OCI-LY3 (cell line): ENCODE data around the gene TRPT1.

ENCODE experiments used
- H2AFZ ChIP-seq: fragments of 200-600, 300-600 bp; shearing (Covaris generic); 2 replicates; pipeline ENCODE4 v1.6.0; 2014; ENCODE audit warnings: antibody characterized with exemption, low read depth, low read length
- H3K27ac ChIP-seq: fragments of 200-600, 300-600 bp; sonication (generic); 2 replicates; pipeline ENCODE4 v1.5.1; 2014; ENCODE audit warnings: mild to moderate bottlenecking, low read length, moderate library complexity, mixed read lengths
- H3K27me3 ChIP-seq: fragments of 200-600, 300-600 bp; sonication (generic); 2 replicates; pipeline ENCODE4 v1.6.1; 2014; ENCODE audit warnings: low read depth, low read length, mixed read lengths
- H3K36me3 ChIP-seq: fragments of 200-600, 300-600 bp; sonication (generic); replicated peaks from 2 replicates; pipeline ENCODE3; 2014; ENCODE audit warnings: low read depth, low read length, mixed read lengths
- H3K4me1 ChIP-seq: fragments of 300-600, 200-600 bp; sonication (generic); 2 replicates; pipeline ENCODE4 v1.6.1; 2014; ENCODE audit warnings: low read length, mixed read lengths
- H3K4me2 ChIP-seq: fragments of 200-600, 300-600 bp; sonication (generic); 2 replicates; pipeline ENCODE4 v1.6.1; 2014; ENCODE audit warnings: low read length, mixed read lengths
- H3K4me3 ChIP-seq: fragments of 300-600, 200-600 bp; sonication (generic); 2 replicates; pipeline ENCODE4 v1.5.1; 2014; ENCODE audit warnings: antibody characterized with exemption, mild to moderate bottlenecking, low read length, moderate library complexity
- H3K79me2 ChIP-seq: fragments of 300-600, 200-600 bp; shearing (Covaris generic); 2 replicates; pipeline ENCODE4 v1.6.1; 2014; ENCODE audit warnings: mild to moderate bottlenecking, low read length, mixed read lengths
- H3K9ac ChIP-seq: fragments of 300-600, 200-600 bp; shearing (Covaris generic); 2 replicates; pipeline ENCODE4 v1.6.0; 2014; ENCODE audit warnings: mild to moderate bottlenecking, low read length, moderate library complexity
- H3K9me3 ChIP-seq: fragments of 200-600, 300-600 bp; shearing (Covaris generic); 2 replicates; pipeline ENCODE4 v1.6.1; 2014; ENCODE audit warnings: low read length, mixed read lengths; ENCODE audit not compliant: insufficient read depth
- H4K20me1 ChIP-seq: fragments of 200-600, 300-600 bp; sonication (generic); 2 replicates; pipeline ENCODE4 v1.6.1; 2016; ENCODE audit warnings: low read length, mixed read lengths; ENCODE audit not compliant: insufficient read depth
- CTCF ChIP-seq: fragments of 200-600, 300-600 bp; sonication (generic); IDR thresholded peaks from 2 replicates; pipeline ENCODE4 v1.5.1; 2014; ENCODE audit warnings: antibody characterized with exemption, low read length, low read depth
- EZH2phosphoT487 ChIP-seq: fragments of 200-600 bp; shearing (Covaris generic); IDR thresholded peaks from 2 replicates; pipeline ENCODE4 v1.6.1; 2018; ENCODE audit warnings: antibody characterized with exemption, mixed run types, low read depth

Gene TRPT1

GRCh38 chr11:64225608-64226506, at the start of gene TRPT1, which contains the start of gene NUDT22:
Gene TRPT1, minus strand, starts transcription at chr11:64226186. Its CDS starts 326 bp downstream, at chr11:64225860.
Gene NUDT22, plus strand, starts transcription at chr11:64226274. Its CDS starts 379 bp downstream, at chr11:64226653.
- peak; percentile 34 for TF ChIP-seq CTCF
- TF ChIP-seq EZH2phosphoT487, result no peak
- Histone ChIP-seq H2AFZ (peak within 1 kb of the TSS; percentile 60), H3K27me3 (no peaks in the 10 kb centered on the region), H3K27ac (peak within 1 kb of the TSS; percentile 68), H3K4me2 (peak within 1 kb of the TSS; percentile 76), H4K20me1 (no peaks in the 10 kb centered on the region), H3K36me3 (peaks cover 9% of the 10 kb centered on the region), H3K4me3 (peak within 1 kb of the TSS; percentile 95), H3K4me1 (peaks cover 19% of the 10 kb centered on the region), H3K9me3 (no peaks in the 10 kb centered on the region), H3K9ac (peak within 1 kb of the TSS; percentile 96), H3K79me2 (peaks cover 17% of the 10 kb centered on the region)

- H3K9ac ChIP-seq, result no peak overlapping the region
- H3K4me3 ChIP-seq, result no peak overlapping the region
- peaks cover 13% of the 10 kb centered on the region for H3K79me2 ChIP-seq
- TF ChIP-seq EZH2phosphoT487 (no peak), CTCF (no peak)
- no peaks in the 10 kb centered on the region for H3K27me3 ChIP-seq
- peaks cover 21% of the 10 kb centered on the region; the same call in 1 of the 2 replicates for H3K4me1 ChIP-seq
- no peak overlapping the region for H3K27ac ChIP-seq
- peaks cover 12% of the 10 kb centered on the region for H3K36me3 ChIP-seq
- H4K20me1 ChIP-seq, result no peaks in the 10 kb centered on the region
- H3K4me2 ChIP-seq, result peak overlapping the region; percentile 5; the same call in 1 of the 2 replicates
- no peaks in the 10 kb centered on the region for H3K9me3 ChIP-seq
- H2AFZ ChIP-seq, result no peak overlapping the region
Measured at GRCh38 chr11:64275031-64275800, 49.2 kb upstream of the TRPT1 start.

GRCh38 chr11:64269540-64270220, 43.7 kb upstream of the TRPT1 start:
- H3K9ac ChIP-seq, result peak overlapping the region; percentile 89
- H3K9me3 ChIP-seq, result no peaks in the 10 kb centered on the region
- peak overlapping the region; percentile 88 for H3K4me3 ChIP-seq
- peak overlapping the region; percentile 85 for H3K27ac ChIP-seq
- TF ChIP-seq CTCF, result 0 out of 2 replicates have a peak, but pooled peaks have one; percentile 8
- TF ChIP-seq EZH2phosphoT487, result no peak
- H3K79me2 ChIP-seq, result peaks cover 17% of the 10 kb centered on the region
- peaks cover 20% of the 10 kb centered on the region for H3K4me1 ChIP-seq
- H4K20me1 ChIP-seq, result no peaks in the 10 kb centered on the region
- H3K27me3 ChIP-seq, result no peaks in the 10 kb centered on the region
- H3K36me3 ChIP-seq, result peaks cover 9% of the 10 kb centered on the region
- H3K4me2 ChIP-seq, result peak overlapping the region; percentile 97
- peak overlapping the region; percentile 64 for H2AFZ ChIP-seq
